Activated CD4-positive, alpha-beta T cell treated with anti-CD3 and anti-CD28 coated beads, Interleukin-2, Interleukin-6, amounts not matched to agents 100 ng/mL and 50 ng/mL, durations not matched to agents 16 hours and 8 hours (primary cell): ENCODE results near the gene BLOC1S2.
A peak's percentile ranks its signal among the peaks of the same experiment; 100 is the strongest.
"Not testable (repeated sequence)": the region's sequence is repeated elsewhere in the genome, so short reads cannot be mapped to it uniquely, and the experiment has no call there.

ENCODE experiments used
- DNase-seq: peaks from one replicate; pipeline ENCODE4 v3.0.0-alpha.2; 2020

BLOC1S2 gene

GRCh38 chr10:100286051-100287033 is at the start of gene BLOC1S2:
Gene BLOC1S2, minus strand, starts transcription at chr10:100286680. Its CDS starts 21 bp downstream, at chr10:100286659.
- peak; percentile 93 for DNase-seq

- no peak for DNase-seq
Measured at GRCh38 chr10:100334762-100335161, 48.3 kb upstream of the BLOC1S2 start.

- DNase-seq = no peak
Measured at GRCh38 chr10:100333661-100334440, 47.4 kb upstream of the BLOC1S2 start.

- DNase-seq = no peak
Measured at GRCh38 chr10:100333106-100333505, 46.6 kb upstream of the BLOC1S2 start.

GRCh38 chr10:100330079-100330478 is 43.6 kb upstream of the BLOC1S2 start, which contains the start of gene PKD2L1:
Gene PKD2L1, minus strand, starts transcription at chr10:100330228. Its CDS starts 125 bp downstream, at chr10:100330103.
- DNase-seq = no peak

- DNase-seq = no peak
Measured at GRCh38 chr10:100328198-100328597, 41.7 kb upstream of the BLOC1S2 start.

GRCh38 chr10:100327718-100328009 is 41.2 kb upstream of the BLOC1S2 start:
- no peak for DNase-seq

- DNase-seq = peak; percentile 58
Measured at GRCh38 chr10:100327007-100327717, 40.7 kb upstream of the BLOC1S2 start.

GRCh38 chr10:100325158-100325557 is 38.7 kb upstream of the BLOC1S2 start:
- DNase-seq = no peak

GRCh38 chr10:100319707-100320402 is 33.4 kb upstream of the BLOC1S2 start:
- DNase-seq = no peak

- DNase-seq = no peak
Measured at GRCh38 chr10:100318207-100318606, 31.7 kb upstream of the BLOC1S2 start.

GRCh38 chr10:100315615-100316014 is 29.1 kb upstream of the BLOC1S2 start:
- no peak for DNase-seq

GRCh38 chr10:100311298-100311697 is 24.8 kb upstream of the BLOC1S2 start:
- DNase-seq = no peak

- peak; percentile 3 for DNase-seq
Measured at GRCh38 chr10:100307684-100308083, 21.2 kb upstream of the BLOC1S2 start.

- no peak for DNase-seq
Measured at GRCh38 chr10:100306861-100307260, 20.4 kb upstream of the BLOC1S2 start.

- no peak for DNase-seq
Measured at GRCh38 chr10:100304414-100304813, 17.9 kb upstream of the BLOC1S2 start.

- DNase-seq = no peak
Measured at GRCh38 chr10:100303724-100304319, 17.3 kb upstream of the BLOC1S2 start.

- not testable (repeated sequence) for DNase-seq
Measured at GRCh38 chr10:100301123-100301522, 14.6 kb upstream of the BLOC1S2 start.

- no peak for DNase-seq
Measured at GRCh38 chr10:100297242-100297641, 10.8 kb upstream of the BLOC1S2 start.

GRCh38 chr10:100293066-100293465 is 6.6 kb upstream of the BLOC1S2 start:
- no peak for DNase-seq

GRCh38 chr10:100292300-100292699 is 5.8 kb upstream of the BLOC1S2 start:
- DNase-seq = not testable (repeated sequence)

- no peak for DNase-seq
Measured at GRCh38 chr10:100291356-100291755, 4.9 kb upstream of the BLOC1S2 start.
